H9 (cell line): ENCODE results near the gene WIPF2. TPM values are rescaled to one million over a fixed set of nuclear protein-coding genes. Genes with fewer than 3 reads are reported as not detected.
"Not testable (repeated sequence)": the region's sequence is repeated elsewhere in the genome, so short reads cannot be mapped to it uniquely, and the experiment has no call there.

Experiments
- DNase-seq: peaks from one replicate; pipeline ENCODE4 v3.0.0-alpha.2; 2017
- H2AFZ ChIP-seq: one replicate; pipeline ENCODE4 v1.6.1; 2013; ENCODE audit warnings: mild to moderate bottlenecking, low read length, control low read depth, moderate library complexity
- H2AK5ac ChIP-seq: 2 replicates; pipeline ENCODE4 v1.6.1; 2013; ENCODE audit warnings: low read length, control low read depth, mixed read lengths; ENCODE audit not compliant: insufficient read length
- H2BK120ac ChIP-seq: one replicate; pipeline ENCODE4 v1.6.1; 2013; ENCODE audit warnings: low read depth, mild to moderate bottlenecking, low read length, control low read depth, inconsistent platforms; ENCODE audit not compliant: poor library complexity, severe bottlenecking
- H2BK12ac ChIP-seq: 2 replicates; pipeline ENCODE4 v1.6.1; 2013; ENCODE audit warnings: low read length, control low read depth, mixed read lengths, low read depth; ENCODE audit not compliant: insufficient read length
- H2BK15ac ChIP-seq: 2 replicates; pipeline ENCODE4 v1.6.1; 2013; ENCODE audit warnings: low read depth, low read length, control low read depth
- H2BK20ac ChIP-seq: one replicate; pipeline ENCODE4 v1.6.1; 2013; ENCODE audit warnings: low read depth, mild to moderate bottlenecking, low read length, control low read depth, inconsistent platforms; ENCODE audit not compliant: poor library complexity, severe bottlenecking
- H2BK5ac ChIP-seq: 2 replicates; pipeline ENCODE4 v1.6.1; 2013; ENCODE audit warnings: low read length, control low read depth, mixed read lengths; ENCODE audit not compliant: insufficient read length
- H3K14ac ChIP-seq: 2 replicates; pipeline ENCODE4 v1.6.1; 2013; ENCODE audit warnings: low read length, control low read depth; ENCODE audit not compliant: insufficient read depth
- H3K18ac ChIP-seq: 2 replicates; pipeline ENCODE4 v1.6.1; 2013; ENCODE audit warnings: low read depth, mild to moderate bottlenecking, mixed read lengths, low read length, control low read depth; ENCODE audit not compliant: insufficient read length
- H3K23ac ChIP-seq: 2 replicates; pipeline ENCODE4 v1.6.1; 2013; ENCODE audit warnings: low read length, control low read depth, mixed read lengths, low read depth; ENCODE audit not compliant: insufficient read length
- H3K23me2 ChIP-seq: 2 replicates; pipeline ENCODE4 v1.6.1; 2013; ENCODE audit warnings: low read depth, mild to moderate bottlenecking, mixed read lengths, low read length, control low read depth; ENCODE audit not compliant: insufficient read length, poor library complexity, severe bottlenecking
- H3K27ac ChIP-seq: 2 replicates; pipeline ENCODE4 v1.5.1; 2013; ENCODE audit warnings: low read length, control low read depth, mixed read lengths, low read depth; ENCODE audit not compliant: insufficient read length
- H3K27me3 ChIP-seq: 2 replicates; pipeline ENCODE4 v1.6.1; 2013; ENCODE audit warnings: low read length, control low read depth, inconsistent platforms; ENCODE audit not compliant: insufficient read depth
- H3K4ac ChIP-seq: 2 replicates; pipeline ENCODE4 v1.6.1; 2013; ENCODE audit warnings: low read depth, mild to moderate bottlenecking, control low read depth, inconsistent platforms, low read length, moderate library complexity
- H3K4me1 ChIP-seq: 2 replicates; pipeline ENCODE4 v1.6.1; 2013; ENCODE audit warnings: low read length, control low read depth, inconsistent platforms; ENCODE audit not compliant: insufficient read depth
- H3K4me2 ChIP-seq: 2 replicates; pipeline ENCODE4 v1.6.1; 2013; ENCODE audit warnings: low read length, control low read depth, mixed read lengths; ENCODE audit not compliant: insufficient read length, insufficient read depth
- H3K56ac ChIP-seq: 2 replicates; pipeline ENCODE4 v1.6.1; 2013; ENCODE audit warnings: low read depth, mild to moderate bottlenecking, mixed read lengths, low read length, control low read depth; ENCODE audit not compliant: insufficient read length
- H3K79me1 ChIP-seq: 2 replicates; pipeline ENCODE4 v1.6.1; 2013; ENCODE audit warnings: low read depth, mild to moderate bottlenecking, moderate library complexity, low read length, control low read depth, inconsistent platforms; ENCODE audit not compliant: insufficient read depth, poor library complexity, severe bottlenecking
- H3K79me2 ChIP-seq: 2 replicates; pipeline ENCODE4 v1.6.1; 2013; ENCODE audit warnings: low read length, control low read depth, inconsistent platforms; ENCODE audit not compliant: insufficient read depth
- H3K9ac ChIP-seq: 2 replicates; pipeline ENCODE4 v1.6.1; 2013; ENCODE audit warnings: low read length, control low read depth, mixed read lengths; ENCODE audit not compliant: insufficient read length; ENCODE audit errors: extremely low read depth
- H3K9me3 ChIP-seq: one replicate; pipeline ENCODE4 v1.6.1; 2013; ENCODE audit warnings: low read depth, low read length, inconsistent platforms; ENCODE audit not compliant: control insufficient read depth
- H3T11ph ChIP-seq: one replicate; pipeline ENCODE4 v1.6.1; 2013; ENCODE audit warnings: mild to moderate bottlenecking, low read length, control low read depth, inconsistent platforms
- H4K20me1 ChIP-seq: one replicate; pipeline ENCODE4 v1.6.1; 2013; ENCODE audit not compliant: control insufficient read depth, insufficient read length, insufficient read depth
- H4K5ac ChIP-seq: 2 replicates; pipeline ENCODE4 v1.6.1; 2013; ENCODE audit warnings: low read depth, mild to moderate bottlenecking, mixed read lengths, low read length, control low read depth; ENCODE audit not compliant: insufficient read length
- H4K8ac ChIP-seq: replicated peaks from 2 replicates; pipeline ENCODE4 v1.6.1; 2013; ENCODE audit warnings: low read length, control low read depth, mixed read lengths, low read depth; ENCODE audit not compliant: insufficient read length
- H4K91ac ChIP-seq: 2 replicates; pipeline ENCODE4 v1.6.1; 2013; ENCODE audit warnings: low read depth, mild to moderate bottlenecking, moderate library complexity, mixed read lengths, low read length, control low read depth; ENCODE audit not compliant: insufficient read length
- H3K27ac Mint-ChIP-seq, 3 experiments: 2 replicates in 2 of 3; 3 replicates in 1 of 3; pipeline ENCODE4 v1.8.0; 2020 to 2021; ENCODE audit warnings: mixed read lengths in 3 of 3, mild to moderate bottlenecking in 1 of 3, moderate library complexity in 1 of 3
- H3K27me3 Mint-ChIP-seq: 2 replicates; pipeline ENCODE4 v1.8.0; 2021; ENCODE audit warnings: low read depth, mild to moderate bottlenecking, moderate library complexity, mixed read lengths
- H3K36me3 Mint-ChIP-seq, 3 experiments: 2 replicates in 2 of 3; 3 replicates in 1 of 3; pipeline ENCODE4 v1.8.0; 2020 to 2021; ENCODE audit warnings: low read depth in 3 of 3, mixed read lengths in 3 of 3; ENCODE audit not compliant: insufficient read depth in 1 of 3
- H3K4me1 Mint-ChIP-seq, 2 experiments: 2 replicates each; pipeline ENCODE4 v1.8.0; 2020; ENCODE audit warnings: mixed read lengths in 2 of 2
- H3K4me3 Mint-ChIP-seq, 2 experiments: 2 replicates in 1 of 2; 3 replicates in 1 of 2; pipeline ENCODE4 v1.8.0; 2020 to 2021; ENCODE audit warnings: mild to moderate bottlenecking in 2 of 2, mixed read lengths in 2 of 2, moderate library complexity in 1 of 2
- H3K9me3 Mint-ChIP-seq, 2 experiments: 2 replicates in 1 of 2; 3 replicates in 1 of 2; pipeline ENCODE4 v1.8.0; 2020; ENCODE audit warnings: mild to moderate bottlenecking in 2 of 2, mixed read lengths in 2 of 2, moderate library complexity in 1 of 2
- WGBS: extraction: QIAGEN DNeasy Blood & Tissue Kit; methylation state at CpG from one replicate; pipeline ENCODE4 v1.1.7; 2013; ENCODE audit warnings: missing lambda C conversion rate, low lambda C conversion rate, mixed read lengths; ENCODE audit not compliant: insufficient read length; ENCODE audit errors: extremely low coverage; 5-methylcytosine and 5-hydroxymethylcytosine counted together
- total RNA-seq: library from RNA; stranded (reverse); gene quantifications from 2 replicates; pipeline ENCODE4 v1.2.1, GENCODE V29; 2021
- TF ChIP-seq, protein P1 (sequence below): fragments of 200-600 bp; sonication (generic); conservative IDR thresholded peaks from 3 replicates; pipeline ENCODE4 v1.8.0; 2021; ENCODE audit warnings: antibody characterized with exemption, mild to moderate bottlenecking

Gene WIPF2
- total RNA-seq, 1 experiment from 2014 or later: 24.2 TPM

GRCh38 chr17:40224718-40225550 is 5.8 kb downstream of the WIPF2 start:
- H2BK20ac ChIP-seq: no peak overlapping the region
- H3K79me1 ChIP-seq: peaks cover 6% of the 10 kb centered on the region
- H3K4me2 ChIP-seq: no peak overlapping the region
- H4K20me1 ChIP-seq: no peaks in the 10 kb centered on the region
- H3K56ac ChIP-seq: no peak overlapping the region
- no peak overlapping the region for H3K23ac ChIP-seq
- H2AK5ac ChIP-seq: no peak overlapping the region
- Mint-ChIP-seq H3K4me1 (peaks cover 4 to 10% of the 10 kb centered on the region in 2 experiments), H3K9me3 (no peaks in the 10 kb centered on the region), H3K27me3 (no peaks in the 10 kb centered on the region), H3K27ac (peak overlapping the region; percentile 1 to 60 (median 38); a peak in 1 of 7 replicates), H3K36me3 (peaks cover 4 to 11% (median 8%) of the 10 kb centered on the region in 3 experiments), H3K4me3 (no peak overlapping the region)
- no peak overlapping the region for H3K9ac ChIP-seq
- H3K4ac ChIP-seq: no peak overlapping the region
- no peak overlapping the region for H2AFZ ChIP-seq
- no peak overlapping the region for H2BK12ac ChIP-seq
- H3K14ac ChIP-seq: no peak overlapping the region
- no peak overlapping the region for H3K18ac ChIP-seq
- H3K27ac ChIP-seq: no peak overlapping the region
- WGBS: no CpG with 5 or more reads among the region's 5 CpGs
- TF ChIP-seq, protein P1, sequence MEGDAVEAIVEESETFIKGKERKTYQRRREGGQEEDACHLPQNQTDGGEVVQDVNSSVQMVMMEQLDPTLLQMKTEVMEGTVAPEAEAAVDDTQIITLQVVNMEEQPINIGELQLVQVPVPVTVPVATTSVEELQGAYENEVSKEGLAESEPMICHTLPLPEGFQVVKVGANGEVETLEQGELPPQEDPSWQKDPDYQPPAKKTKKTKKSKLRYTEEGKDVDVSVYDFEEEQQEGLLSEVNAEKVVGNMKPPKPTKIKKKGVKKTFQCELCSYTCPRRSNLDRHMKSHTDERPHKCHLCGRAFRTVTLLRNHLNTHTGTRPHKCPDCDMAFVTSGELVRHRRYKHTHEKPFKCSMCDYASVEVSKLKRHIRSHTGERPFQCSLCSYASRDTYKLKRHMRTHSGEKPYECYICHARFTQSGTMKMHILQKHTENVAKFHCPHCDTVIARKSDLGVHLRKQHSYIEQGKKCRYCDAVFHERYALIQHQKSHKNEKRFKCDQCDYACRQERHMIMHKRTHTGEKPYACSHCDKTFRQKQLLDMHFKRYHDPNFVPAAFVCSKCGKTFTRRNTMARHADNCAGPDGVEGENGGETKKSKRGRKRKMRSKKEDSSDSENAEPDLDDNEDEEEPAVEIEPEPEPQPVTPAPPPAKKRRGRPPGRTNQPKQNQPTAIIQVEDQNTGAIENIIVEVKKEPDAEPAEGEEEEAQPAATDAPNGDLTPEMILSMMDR: no peak
- H3K23me2 ChIP-seq: peaks cover 2% of the 10 kb centered on the region
- H3K9me3 ChIP-seq: no peaks in the 10 kb centered on the region
- no peak overlapping the region for H4K8ac ChIP-seq
- H3K79me2 ChIP-seq: peaks cover 3% of the 10 kb centered on the region; the same call in 1 of the 2 replicates
- H2BK5ac ChIP-seq: no peak overlapping the region
- H3K4me1 ChIP-seq: no peaks in the 10 kb centered on the region
- no peak overlapping the region for H4K91ac ChIP-seq
- H2BK120ac ChIP-seq: no peak overlapping the region
- H3K27me3 ChIP-seq: no peaks in the 10 kb centered on the region
- H4K5ac ChIP-seq: no peak overlapping the region
- H3T11ph ChIP-seq: no peak overlapping the region
- H2BK15ac ChIP-seq: no peak overlapping the region
- no peak for DNase-seq

- H4K20me1 ChIP-seq, H3K79me2 ChIP-seq: not testable (repeated sequence)
These were observed 10.0 kb downstream of the WIPF2 start for GRCh38 chr17:40229146-40229545.

More at GRCh38 chr17:40229146-40229545, 10.0 kb downstream of the WIPF2 start:
- not testable (repeated sequence) for H3K4me3 Mint-ChIP-seq, H2BK12ac ChIP-seq, H4K8ac ChIP-seq, H3K4ac ChIP-seq, H3K4me1 ChIP-seq, H3K27ac ChIP-seq, H4K5ac ChIP-seq, H3K18ac ChIP-seq, H2BK15ac ChIP-seq, H3K79me1 ChIP-seq, H3T11ph ChIP-seq, H2BK20ac ChIP-seq, H3K4me2 ChIP-seq, H3K27me3 ChIP-seq, H3K14ac ChIP-seq, H2BK120ac ChIP-seq, H3K23me2 ChIP-seq, DNase-seq, H3K9me3 Mint-ChIP-seq, H3K56ac ChIP-seq, H4K91ac ChIP-seq, H3K27me3 Mint-ChIP-seq, H3K9ac ChIP-seq, H3K27ac Mint-ChIP-seq, H3K23ac ChIP-seq, H3K9me3 ChIP-seq, H3K4me1 Mint-ChIP-seq, H2AFZ ChIP-seq, H2AK5ac ChIP-seq, H2BK5ac ChIP-seq
- H3K36me3 Mint-ChIP-seq: peaks cover 12 to 20% (median 20%) of the 10 kb centered on the region in 3 experiments
- no CpG with 5 or more reads among the region's 14 CpGs for WGBS
